Measurements from ENCODE around the gene SEC14L2. TPM values are rescaled to one million over a fixed set of nuclear protein-coding genes. Genes with fewer than 3 reads are reported as not detected.
A peak's percentile ranks its signal among the peaks of the same experiment; 100 is the strongest.
"Not testable (repeated sequence)": the region's sequence is repeated elsewhere in the genome, so short reads cannot be mapped to it uniquely, and the experiment has no call there.

Gene SEC14L2
- total and polyA plus RNA-seq, 4 donors = 6.5 to 110 (median 49.6) TPM

GRCh38 chr22:30400159-30400558 is 3.3 kb downstream of the SEC14L2 start:
- Histone ChIP-seq H3K4me1 (ENCODE audit: control insufficient read depth in 4 of 4, insufficient read depth in 4 of 4, low read length in 3 of 4) (peaks cover 10 to 78% (median 64%) of the 10 kb centered on the region in 4 donors), H3K27ac (ENCODE audit: low read depth in 1 of 2, low read length in 2 of 2) (peak overlapping the region in 1 of 2 donors; percentile 85), H3K9me3 (ENCODE audit: control insufficient read depth in 4 of 4, low read length in 3 of 4) (no peaks in the 10 kb centered on the region), H3K36me3 (ENCODE audit: control insufficient read depth in 4 of 4, insufficient read depth in 3 of 4, low read depth in 1 of 4, low read length in 3 of 4) (peaks cover 0 to 5% (median 1%) of the 10 kb centered on the region in 4 donors), H3K4me3 (ENCODE audit: low read depth in 1 of 3, low read length in 3 of 3) (no peak overlapping the region), H3K9ac (ENCODE audit: low read depth in 1 of 2, low read length in 2 of 2) (no peak overlapping the region), H3K27me3 (ENCODE audit: control insufficient read depth in 4 of 4, insufficient read depth in 4 of 4, low read length in 3 of 4) (no peaks in the 10 kb centered on the region)
- WGBS = 36% methylated on average over 1 of the region's 1 CpG
- TF ChIP-seq, protein P1, sequence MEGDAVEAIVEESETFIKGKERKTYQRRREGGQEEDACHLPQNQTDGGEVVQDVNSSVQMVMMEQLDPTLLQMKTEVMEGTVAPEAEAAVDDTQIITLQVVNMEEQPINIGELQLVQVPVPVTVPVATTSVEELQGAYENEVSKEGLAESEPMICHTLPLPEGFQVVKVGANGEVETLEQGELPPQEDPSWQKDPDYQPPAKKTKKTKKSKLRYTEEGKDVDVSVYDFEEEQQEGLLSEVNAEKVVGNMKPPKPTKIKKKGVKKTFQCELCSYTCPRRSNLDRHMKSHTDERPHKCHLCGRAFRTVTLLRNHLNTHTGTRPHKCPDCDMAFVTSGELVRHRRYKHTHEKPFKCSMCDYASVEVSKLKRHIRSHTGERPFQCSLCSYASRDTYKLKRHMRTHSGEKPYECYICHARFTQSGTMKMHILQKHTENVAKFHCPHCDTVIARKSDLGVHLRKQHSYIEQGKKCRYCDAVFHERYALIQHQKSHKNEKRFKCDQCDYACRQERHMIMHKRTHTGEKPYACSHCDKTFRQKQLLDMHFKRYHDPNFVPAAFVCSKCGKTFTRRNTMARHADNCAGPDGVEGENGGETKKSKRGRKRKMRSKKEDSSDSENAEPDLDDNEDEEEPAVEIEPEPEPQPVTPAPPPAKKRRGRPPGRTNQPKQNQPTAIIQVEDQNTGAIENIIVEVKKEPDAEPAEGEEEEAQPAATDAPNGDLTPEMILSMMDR (IDR thresholded peaks at IDR 0.05; ENCODE audit: low read depth, low read length, missing input control) = no peak
- TF ChIP-seq EGR1 (IDR thresholded peaks at IDR 0.05; ENCODE audit: low read depth in 2 of 2) (no peak), GABPA (IDR thresholded peaks at IDR 0.05 in 1 of 2, conservative IDR thresholded peaks at IDR 0.05 in 1 of 2) (no peak), SP1 (IDR thresholded peaks at IDR 0.05) (no peak), TAF1 (conservative IDR thresholded peaks at IDR 0.05) (no peak), YY1 (IDR thresholded peaks at IDR 0.05) (no peak), RAD21 (IDR thresholded peaks at IDR 0.05) (no peak), NR2F2 (IDR thresholded peaks at IDR 0.05) (no peak), FOXA2 (IDR thresholded peaks at IDR 0.05) (no peak), FOXA1 (IDR thresholded peaks at IDR 0.05) (no peak), HNF4G (IDR thresholded peaks at IDR 0.05) (no peak), HNF4A (conservative IDR thresholded peaks at IDR 0.05) (no peak), REST (IDR thresholded peaks at IDR 0.05) (no peak), RXRA (IDR thresholded peaks at IDR 0.05) (no peak), JUND (IDR thresholded peaks at IDR 0.05) (no peak), MAX (IDR thresholded peaks at IDR 0.05) (no peak)
- TF ChIP-seq, protein P2, sequence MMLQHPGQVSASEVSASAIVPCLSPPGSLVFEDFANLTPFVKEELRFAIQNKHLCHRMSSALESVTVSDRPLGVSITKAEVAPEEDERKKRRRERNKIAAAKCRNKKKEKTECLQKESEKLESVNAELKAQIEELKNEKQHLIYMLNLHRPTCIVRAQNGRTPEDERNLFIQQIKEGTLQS (IDR thresholded peaks at IDR 0.05) = no peak
- TF ChIP-seq, protein P3, sequence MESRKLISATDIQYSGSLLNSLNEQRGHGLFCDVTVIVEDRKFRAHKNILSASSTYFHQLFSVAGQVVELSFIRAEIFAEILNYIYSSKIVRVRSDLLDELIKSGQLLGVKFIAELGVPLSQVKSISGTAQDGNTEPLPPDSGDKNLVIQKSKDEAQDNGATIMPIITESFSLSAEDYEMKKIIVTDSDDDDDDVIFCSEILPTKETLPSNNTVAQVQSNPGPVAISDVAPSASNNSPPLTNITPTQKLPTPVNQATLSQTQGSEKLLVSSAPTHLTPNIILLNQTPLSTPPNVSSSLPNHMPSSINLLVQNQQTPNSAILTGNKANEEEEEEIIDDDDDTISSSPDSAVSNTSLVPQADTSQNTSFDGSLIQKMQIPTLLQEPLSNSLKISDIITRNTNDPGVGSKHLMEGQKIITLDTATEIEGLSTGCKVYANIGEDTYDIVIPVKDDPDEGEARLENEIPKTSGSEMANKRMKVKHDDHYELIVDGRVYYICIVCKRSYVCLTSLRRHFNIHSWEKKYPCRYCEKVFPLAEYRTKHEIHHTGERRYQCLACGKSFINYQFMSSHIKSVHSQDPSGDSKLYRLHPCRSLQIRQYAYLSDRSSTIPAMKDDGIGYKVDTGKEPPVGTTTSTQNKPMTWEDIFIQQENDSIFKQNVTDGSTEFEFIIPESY (IDR thresholded peaks at IDR 0.05) = no peak
- DNase-seq (ENCODE audit: low spot score) = no peak

GRCh38 chr22:30401024-30401423 is 4.2 kb downstream of the SEC14L2 start:
- DNase-seq (ENCODE audit: low spot score); H3K9me3 ChIP-seq (ENCODE audit: control insufficient read depth in 4 of 4, low read length in 3 of 4); H3K9ac ChIP-seq (ENCODE audit: low read depth in 1 of 2, low read length in 2 of 2); H3K27me3 ChIP-seq (ENCODE audit: control insufficient read depth in 4 of 4, insufficient read depth in 4 of 4, low read length in 3 of 4); H3K36me3 ChIP-seq (ENCODE audit: control insufficient read depth in 4 of 4, insufficient read depth in 3 of 4, low read depth in 1 of 4, low read length in 3 of 4); H3K4me3 ChIP-seq (ENCODE audit: low read depth in 1 of 3, low read length in 3 of 3); H3K27ac ChIP-seq (ENCODE audit: low read depth in 1 of 2, low read length in 2 of 2): not testable (repeated sequence)
- WGBS = 74% methylated on average over 3 of the region's 3 CpGs
- peaks cover 13 to 80% (median 66%) of the 10 kb centered on the region in 4 donors for H3K4me1 ChIP-seq (ENCODE audit: control insufficient read depth in 4 of 4, insufficient read depth in 4 of 4, low read length in 3 of 4)
